T-cell (primary cell): Measurements from ENCODE around the gene AFDN. TPM values are rescaled to one million over a fixed set of nuclear protein-coding genes. Genes with fewer than 3 reads are reported as not detected.

ENCODE experiments used
- ATAC-seq, 4 experiments: fragments of 200-7000 bp in 3 of 4; fragments of 150-1000 bp in 1 of 4; cut with Tn5 transposase; replicated peaks in 1 of 4; 1 replicate in 3 of 4; 2 replicates in 1 of 4; pipeline ENCODE4 v1.10.0; 2021; ENCODE audit warnings: moderate library complexity in 3 of 4, mild to moderate bottlenecking in 2 of 4, moderate number of reproducible peaks in 1 of 4
- CTCF ChIA-PET, 2 donors: fragments of 300-600 bp; sonication (Branson Sonifier 250); formaldehyde crosslinking; loops; one replicate each; lab custom pipeline; 2022; ENCODE audit warnings: antibody characterized with exemption in 2 of 2; lab: Charles Lee
- POLR2A ChIA-PET, 2 donors: fragments of 300-600 bp; sonication (Branson Sonifier 250); formaldehyde crosslinking; loops; one replicate each; lab custom pipeline; 2022; ENCODE audit warnings: antibody characterized with exemption in 2 of 2; lab: Charles Lee
- DNase-seq, 35 experiments: peaks; one replicate each; pipeline versions ENCODE4 v3.0.0 to v3.0.0-alpha.2; 2013 to 2023
- H3K27ac ChIP-seq: one replicate; pipeline ENCODE4 v1.5.1; 2013; ENCODE audit warnings: low read length
- H3K27me3 ChIP-seq, 2 experiments: replicated peaks in 1 of 2; 1 replicate in 1 of 2; 2 replicates in 1 of 2; pipeline versions ENCODE4 v1.6.1 to v1.7.0; 2013; ENCODE audit warnings: low read length in 1 of 2, mixed read lengths in 1 of 2; ENCODE audit not compliant: control insufficient read depth in 2 of 2, insufficient read depth in 2 of 2; ENCODE audit errors: extremely low read depth in 1 of 2
- H3K36me3 ChIP-seq, 2 donors: 1 replicate in 1 of 2; 2 replicates in 1 of 2; pipeline versions ENCODE4 v1.6.1 to v1.7.0; 2013; ENCODE audit warnings: low read length in 1 of 2; ENCODE audit not compliant: control insufficient read depth in 2 of 2, insufficient read depth in 1 of 2; ENCODE audit errors: extremely low read depth in 1 of 2
- H3K4me1 ChIP-seq, 2 experiments: 1 replicate in 1 of 2; 2 replicates in 1 of 2; pipeline versions ENCODE4 v1.6.1 to v1.7.0; 2013; ENCODE audit warnings: low read length in 2 of 2, mixed read lengths in 1 of 2; ENCODE audit not compliant: insufficient read depth in 2 of 2, control insufficient read depth in 1 of 2; ENCODE audit errors: extremely low read depth in 1 of 2
- H3K4me3 ChIP-seq, 2 donors: 1 replicate in 1 of 2; 2 replicates in 1 of 2; pipeline versions ENCODE4 v1.5.1 to v1.7.0; 2013; ENCODE audit warnings: mild to moderate bottlenecking in 2 of 2, low read length in 1 of 2, moderate library complexity in 1 of 2; ENCODE audit not compliant: control insufficient read depth in 1 of 2; ENCODE audit errors: extremely low read depth in 1 of 2
- H3K9me3 ChIP-seq: 2 replicates; pipeline ENCODE4 v1.7.0; 2013
- H3K27ac Mint-ChIP-seq, 2 donors: one replicate each; pipeline ENCODE4 v1.8.0; 2020 to 2021; ENCODE audit warnings: mild to moderate bottlenecking in 2 of 2, mixed read lengths in 2 of 2
- H3K27me3 Mint-ChIP-seq, 2 donors: one replicate each; pipeline ENCODE4 v1.8.0; 2021 to 2022; ENCODE audit warnings: mixed read lengths in 2 of 2
- H3K36me3 Mint-ChIP-seq: one replicate; pipeline ENCODE4 v1.8.0; 2021; ENCODE audit warnings: mixed read lengths
- H3K4me1 Mint-ChIP-seq, 3 donors: one replicate each; pipeline ENCODE4 v1.8.0; 2020 to 2022; ENCODE audit warnings: mixed read lengths in 3 of 3, mild to moderate bottlenecking in 1 of 3
- H3K4me3 Mint-ChIP-seq, 3 donors: one replicate each; pipeline ENCODE4 v1.8.0; 2020 to 2022; ENCODE audit warnings: mild to moderate bottlenecking in 3 of 3, mixed read lengths in 3 of 3, moderate library complexity in 3 of 3
- H3K9me3 Mint-ChIP-seq, 3 donors: one replicate each; pipeline ENCODE4 v1.8.0; 2020 to 2022; ENCODE audit warnings: mixed read lengths in 3 of 3
- WGBS: methylation state at CpG from one replicate; pipeline ENCODE4 v1.1.5; 2013; ENCODE audit warnings: missing lambda C conversion rate; ENCODE audit not compliant: insufficient coverage; 5-methylcytosine and 5-hydroxymethylcytosine counted together
- total RNA-seq, 35 experiments: library from RNA in 6 of 35; stranded (reverse) in 6 of 35; fragments of 120-200 nt in 1 of 35; gene quantifications; one replicate each; pipeline versions ENCODE4 v1.2.1 to v1.2.4 and lab custom pipeline; 2013 to 2026

AFDN gene, protein sequence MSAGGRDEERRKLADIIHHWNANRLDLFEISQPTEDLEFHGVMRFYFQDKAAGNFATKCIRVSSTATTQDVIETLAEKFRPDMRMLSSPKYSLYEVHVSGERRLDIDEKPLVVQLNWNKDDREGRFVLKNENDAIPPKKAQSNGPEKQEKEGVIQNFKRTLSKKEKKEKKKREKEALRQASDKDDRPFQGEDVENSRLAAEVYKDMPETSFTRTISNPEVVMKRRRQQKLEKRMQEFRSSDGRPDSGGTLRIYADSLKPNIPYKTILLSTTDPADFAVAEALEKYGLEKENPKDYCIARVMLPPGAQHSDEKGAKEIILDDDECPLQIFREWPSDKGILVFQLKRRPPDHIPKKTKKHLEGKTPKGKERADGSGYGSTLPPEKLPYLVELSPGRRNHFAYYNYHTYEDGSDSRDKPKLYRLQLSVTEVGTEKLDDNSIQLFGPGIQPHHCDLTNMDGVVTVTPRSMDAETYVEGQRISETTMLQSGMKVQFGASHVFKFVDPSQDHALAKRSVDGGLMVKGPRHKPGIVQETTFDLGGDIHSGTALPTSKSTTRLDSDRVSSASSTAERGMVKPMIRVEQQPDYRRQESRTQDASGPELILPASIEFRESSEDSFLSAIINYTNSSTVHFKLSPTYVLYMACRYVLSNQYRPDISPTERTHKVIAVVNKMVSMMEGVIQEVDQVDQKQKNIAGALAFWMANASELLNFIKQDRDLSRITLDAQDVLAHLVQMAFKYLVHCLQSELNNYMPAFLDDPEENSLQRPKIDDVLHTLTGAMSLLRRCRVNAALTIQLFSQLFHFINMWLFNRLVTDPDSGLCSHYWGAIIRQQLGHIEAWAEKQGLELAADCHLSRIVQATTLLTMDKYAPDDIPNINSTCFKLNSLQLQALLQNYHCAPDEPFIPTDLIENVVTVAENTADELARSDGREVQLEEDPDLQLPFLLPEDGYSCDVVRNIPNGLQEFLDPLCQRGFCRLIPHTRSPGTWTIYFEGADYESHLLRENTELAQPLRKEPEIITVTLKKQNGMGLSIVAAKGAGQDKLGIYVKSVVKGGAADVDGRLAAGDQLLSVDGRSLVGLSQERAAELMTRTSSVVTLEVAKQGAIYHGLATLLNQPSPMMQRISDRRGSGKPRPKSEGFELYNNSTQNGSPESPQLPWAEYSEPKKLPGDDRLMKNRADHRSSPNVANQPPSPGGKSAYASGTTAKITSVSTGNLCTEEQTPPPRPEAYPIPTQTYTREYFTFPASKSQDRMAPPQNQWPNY (N-terminal part only)
- total RNA-seq (10 to 100 TPM; 10.6 to 30.3 (median 20.7) TPM), total RNA-seq (lab: John Stamatoyannopoulos, UW) (14.9 to 103 (median 40.0) reads per million in 29 experiments)
- total RNA-seq (2013) = 10.0 TPM

DNA sequence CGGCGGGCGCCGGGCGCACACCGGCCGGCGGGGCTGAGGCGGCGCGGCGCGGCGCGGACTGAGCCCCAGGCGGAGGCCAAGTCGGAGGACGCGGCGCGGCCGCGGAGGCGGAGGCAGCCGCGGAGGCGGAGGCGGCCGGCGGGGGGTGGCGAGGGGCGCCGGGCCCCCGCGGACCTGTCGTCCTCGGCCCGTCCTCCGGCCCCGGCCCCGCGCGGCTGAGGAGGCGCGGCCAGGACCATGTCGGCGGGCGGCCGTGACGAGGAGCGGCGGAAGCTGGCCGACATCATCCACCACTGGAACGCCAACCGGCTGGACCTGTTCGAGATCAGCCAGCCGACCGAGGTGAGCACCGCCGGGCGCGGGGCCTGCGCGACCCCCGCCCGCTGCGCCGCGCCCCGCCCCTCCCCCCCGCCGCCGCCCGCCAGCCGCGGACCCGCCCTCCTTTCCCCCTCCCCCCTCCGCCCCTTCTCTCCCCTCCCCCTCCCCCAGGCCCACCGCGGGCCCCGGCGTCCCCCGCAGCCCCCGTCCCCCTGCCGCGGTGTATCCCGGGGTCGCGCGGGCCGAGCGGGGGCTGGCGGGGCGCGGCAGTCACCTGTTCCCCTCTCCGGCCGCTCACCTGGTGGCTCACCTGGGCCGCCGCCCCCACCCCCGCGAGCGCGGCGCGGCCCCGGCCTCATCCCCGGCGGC lies at the start of gene AFDN:
AFDN (plus strand) TSS at position 16 of the 687 bp plus-strand sequence; CDS start at position 238, 222 bp downstream.
- Histone ChIP-seq H3K27ac (no peak within 1 kb of the TSS), H3K36me3 (no peaks in the 10 kb centered on the region), H3K9me3 (no peaks in the 10 kb centered on the region), H3K4me3 (peak within 1 kb of the TSS; percentile 69 to 72), H3K27me3 (peaks cover 17 to 32% of the 10 kb centered on the region in 2 experiments), H3K4me1 (peaks cover 2 to 19% of the 10 kb centered on the region in 2 experiments)
- peak in 3 of 4 experiments; percentile 17 to 36 (median 20) for ATAC-seq
- Mint-ChIP-seq H3K9me3 (no peaks in the 10 kb centered on the region), H3K36me3 (no peaks in the 10 kb centered on the region), H3K27me3 (peaks cover 48 to 62% of the 10 kb centered on the region in 2 donors), H3K27ac (peak within 1 kb of the TSS in 1 of 2 donors; percentile 27), H3K4me1 (peaks cover 13 to 38% (median 21%) of the 10 kb centered on the region in 3 donors), H3K4me3 (peak within 1 kb of the TSS; percentile 78 to 86 (median 84))
- CTCF ChIA-PET = interaction anchor here in 1 of 2 donors (1.3 kb wide), 1 partner anchor 14 kb away, joined by 3 read pairs; no protein-coding TSS in a partner anchor
- peak in 2 of 35 experiments; percentile 8 for DNase-seq
- POLR2A ChIA-PET = no interaction called here
- under 1% methylated on average over 58 of the region's 108 CpGs for WGBS

DNA sequence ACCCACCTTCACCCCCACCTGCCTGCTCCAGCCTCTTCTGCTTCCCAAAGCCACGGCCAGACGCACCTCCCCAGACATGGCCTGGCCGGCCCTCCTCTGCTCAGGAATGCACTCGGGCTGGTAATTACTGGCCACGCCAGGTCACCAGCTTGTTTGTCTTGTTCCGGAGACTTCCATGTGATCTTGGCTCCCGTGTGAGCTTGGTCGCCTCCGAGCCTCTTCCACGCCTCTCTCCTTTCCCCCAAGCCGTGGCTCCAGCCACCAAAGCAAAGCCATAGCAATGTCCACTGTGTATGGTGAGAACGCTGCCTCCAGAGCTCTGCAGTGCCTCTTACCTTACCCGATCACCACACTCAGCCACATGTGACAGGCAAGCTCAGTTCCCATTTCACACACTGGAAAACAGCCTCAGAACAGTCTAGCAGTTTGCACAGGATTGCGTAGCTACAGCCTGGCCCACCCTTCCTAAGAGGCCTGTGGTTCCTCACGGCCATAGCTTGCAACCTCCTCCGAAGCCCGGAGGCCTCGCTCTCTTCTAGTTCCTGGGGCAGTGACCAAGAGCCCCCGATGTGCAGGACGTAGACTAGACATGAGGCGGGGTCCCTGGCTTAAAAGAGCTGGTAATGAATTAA lies 48.1 kb upstream of the AFDN start:
- H3K4me1 Mint-ChIP-seq = no peaks in the 10 kb centered on the region
- Histone ChIP-seq H3K27ac (no peak overlapping the region), H3K4me3 (no peak overlapping the region), H3K4me1 (no peaks in the 10 kb centered on the region), H3K36me3 (no peaks in the 10 kb centered on the region), H3K27me3 (peaks cover 0 to 28% of the 10 kb centered on the region in 2 experiments), H3K9me3 (no peaks in the 10 kb centered on the region)
- CTCF ChIA-PET = no interaction called here
- no peak overlapping the region for H3K4me3 Mint-ChIP-seq
- no peaks in the 10 kb centered on the region for H3K9me3 Mint-ChIP-seq
- DNase-seq = no peak
- no peaks in the 10 kb centered on the region for H3K36me3 Mint-ChIP-seq
- no peak overlapping the region for H3K27ac Mint-ChIP-seq
- 88% methylated on average over 16 of the region's 21 CpGs for WGBS
- ATAC-seq = no peak
- POLR2A ChIA-PET = no interaction called here
- peaks cover 11 to 28% of the 10 kb centered on the region in 2 donors for H3K27me3 Mint-ChIP-seq

DNA sequence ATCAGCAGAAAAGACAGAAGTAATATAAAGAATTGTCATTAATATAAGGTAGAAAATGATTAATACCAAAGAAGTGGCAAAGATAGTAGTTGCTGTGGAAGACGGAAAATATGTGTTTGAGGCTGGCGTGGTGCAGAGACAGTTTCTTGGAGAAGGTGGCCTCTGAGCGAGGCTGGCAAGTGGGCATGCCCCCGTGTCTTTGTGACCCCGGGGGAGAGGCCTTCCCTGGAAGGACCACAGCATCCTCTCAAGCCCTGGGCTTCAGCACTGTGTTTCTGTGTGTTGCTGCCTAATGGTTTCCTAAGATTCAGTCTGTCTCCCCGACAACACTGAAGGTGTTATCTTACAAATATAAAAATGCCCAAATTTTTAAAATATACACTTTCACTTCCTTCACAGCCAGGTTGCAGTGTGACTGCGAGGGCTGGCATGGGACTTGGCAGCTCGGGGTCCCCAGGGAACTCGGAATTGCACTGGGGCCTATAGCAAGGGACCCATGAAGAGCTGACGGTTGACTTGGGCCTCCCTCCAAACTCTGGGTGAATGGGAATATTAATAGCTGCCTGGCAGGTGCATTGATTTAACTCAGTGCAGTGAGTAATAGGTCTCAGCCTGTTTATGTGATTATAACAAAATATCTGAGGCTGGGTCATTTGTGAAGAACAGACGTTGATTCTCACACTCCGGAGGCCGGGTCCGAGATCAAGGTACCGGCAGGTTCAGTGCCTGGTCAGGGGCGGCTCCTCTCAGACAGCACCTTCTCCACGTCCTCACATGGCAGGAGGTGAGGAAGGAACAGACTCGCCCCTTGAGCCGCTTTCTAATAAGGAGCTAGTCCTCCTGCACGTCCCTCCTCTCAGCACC lies 47.4 kb upstream of the AFDN start:
- H3K9me3 ChIP-seq = no peaks in the 10 kb centered on the region
- CTCF ChIA-PET = no interaction called here
- peaks cover 0 to 26% of the 10 kb centered on the region in 2 experiments for H3K27me3 ChIP-seq
- Mint-ChIP-seq H3K27ac (no peak overlapping the region), H3K4me1 (no peaks in the 10 kb centered on the region), H3K27me3 (peaks cover 11 to 28% of the 10 kb centered on the region in 2 donors), H3K36me3 (no peaks in the 10 kb centered on the region), H3K9me3 (no peaks in the 10 kb centered on the region), H3K4me3 (no peak overlapping the region)
- no peak overlapping the region for H3K27ac ChIP-seq
- no peak for DNase-seq
- H3K4me3 ChIP-seq = no peak overlapping the region
- H3K4me1 ChIP-seq = no peaks in the 10 kb centered on the region
- no peak for ATAC-seq
- no peaks in the 10 kb centered on the region for H3K36me3 ChIP-seq
- POLR2A ChIA-PET = no interaction called here
- WGBS = 87% methylated on average over 8 of the region's 20 CpGs

DNA sequence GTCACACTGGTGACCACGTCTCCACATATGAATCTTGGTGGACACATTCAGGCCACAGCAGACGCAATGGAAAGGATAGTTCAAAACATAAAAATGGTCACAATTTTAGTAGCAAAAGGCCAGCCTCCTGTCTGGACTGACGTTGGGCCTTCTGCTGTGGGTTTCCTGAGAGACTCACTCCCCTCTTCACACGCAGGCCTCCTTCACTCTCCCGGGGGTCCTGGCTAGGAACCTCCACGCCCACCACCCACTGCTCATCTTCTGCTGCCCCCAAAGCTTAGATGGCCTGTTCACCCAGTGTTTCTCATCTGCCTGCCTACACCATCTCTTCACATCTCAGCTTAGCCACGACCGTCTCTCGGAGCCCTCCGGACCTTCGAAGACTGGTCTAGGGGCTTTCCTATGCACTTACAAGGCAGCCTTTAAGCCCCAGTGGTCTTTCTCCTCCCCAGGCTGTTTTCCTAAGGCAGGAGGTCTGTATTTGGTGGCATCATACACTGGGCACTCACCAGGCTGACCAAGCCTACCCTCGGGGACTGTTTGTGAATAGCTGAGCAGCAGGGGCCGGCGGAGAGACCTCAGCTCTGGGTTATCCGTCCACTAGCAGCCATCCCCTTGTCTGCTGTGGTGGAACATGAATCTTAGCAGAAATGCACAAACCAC lies 46.6 kb upstream of the AFDN start:
- H3K27me3 Mint-ChIP-seq = peaks cover 10 to 27% of the 10 kb centered on the region in 2 donors
- no peak overlapping the region for H3K4me3 ChIP-seq
- H3K27me3 ChIP-seq = peaks cover 0 to 26% of the 10 kb centered on the region in 2 experiments
- no peaks in the 10 kb centered on the region for H3K9me3 ChIP-seq
- no peak for ATAC-seq
- no peaks in the 10 kb centered on the region for H3K9me3 Mint-ChIP-seq
- H3K27ac Mint-ChIP-seq = no peak overlapping the region
- POLR2A ChIA-PET = no interaction called here
- CTCF ChIA-PET = no interaction called here
- WGBS = 85% methylated on average over 10 of the region's 15 CpGs
- no peaks in the 10 kb centered on the region for H3K4me1 ChIP-seq
- no peak for DNase-seq
- no peaks in the 10 kb centered on the region for H3K36me3 Mint-ChIP-seq
- H3K27ac ChIP-seq = no peak overlapping the region
- no peaks in the 10 kb centered on the region for H3K36me3 ChIP-seq
- no peak overlapping the region for H3K4me3 Mint-ChIP-seq
- H3K4me1 Mint-ChIP-seq = no peaks in the 10 kb centered on the region
